WTC11 (cell line): Measurements from ENCODE around the gene LUM. TPM values are rescaled to one million over a fixed set of nuclear protein-coding genes. Genes with fewer than 3 reads are reported as not detected.

Source experiments
- ATAC-seq: fragments of 200-7000 bp; cut with Tn5 transposase; 2 replicates; pipeline ENCODE4 v1.10.0; 2021; ENCODE audit warnings: mild to moderate bottlenecking, moderate library complexity
- CTCF ChIA-PET: fragments of 300-600 bp; sonication (Branson Sonifier 250); formaldehyde crosslinking; loops from one replicate; lab custom pipeline; 2021; ENCODE audit warnings: antibody characterized with exemption; lab: Charles Lee
- POLR2A ChIA-PET: fragments of 350-600 bp; sonication (Branson Sonifier 250); formaldehyde crosslinking; loops from one replicate; lab custom pipeline; 2021; ENCODE audit warnings: antibody characterized with exemption; lab: Charles Lee
- DNase-seq: peaks from one replicate; pipeline ENCODE4 v3.0.0; 2021; ENCODE audit warnings: low spot score
- H3K27ac Mint-ChIP-seq: 2 replicates; pipeline ENCODE4 v1.8.0; 2021; ENCODE audit warnings: mixed read lengths
- H3K27me3 Mint-ChIP-seq: 2 replicates; pipeline ENCODE4 v1.8.0; 2021; ENCODE audit warnings: low read depth, mild to moderate bottlenecking, moderate library complexity, mixed read lengths
- H3K36me3 Mint-ChIP-seq: 2 replicates; pipeline ENCODE4 v1.8.0; 2021; ENCODE audit warnings: mixed read lengths
- H3K4me1 Mint-ChIP-seq: 2 replicates; pipeline ENCODE4 v1.8.0; 2022; ENCODE audit warnings: mixed read lengths
- H3K4me3 Mint-ChIP-seq: 2 replicates; pipeline ENCODE4 v1.8.0; 2021; ENCODE audit warnings: mild to moderate bottlenecking, moderate library complexity, mixed read lengths
- H3K9me3 Mint-ChIP-seq: 2 replicates; pipeline ENCODE4 v1.8.0; 2021; ENCODE audit warnings: mixed read lengths
- ATF6 ChIP-seq: sonication (generic); formaldehyde crosslinking; IDR thresholded peaks from 2 replicates; pipeline ENCODE4 v1.8.1; 2023; ENCODE audit warnings: mild to moderate bottlenecking, missing genetic modification reagents
- E2F5 ChIP-seq: sonication (generic); formaldehyde crosslinking; IDR thresholded peaks from 2 replicates; pipeline ENCODE4 v1.8.1; 2022; ENCODE audit warnings: mild to moderate bottlenecking, moderate library complexity, missing genetic modification reagents
- FOXK1 ChIP-seq: sonication (generic); formaldehyde crosslinking; IDR thresholded peaks from 2 replicates; pipeline ENCODE4 v1.8.0; 2022; ENCODE audit warnings: mild to moderate bottlenecking, moderate library complexity, missing genetic modification reagents
- GRHL2 ChIP-seq: fragments of 250-450 bp; sonication (Bioruptor Pico); IDR thresholded peaks from 2 replicates; pipeline ENCODE4 v1.8.0; 2022; ENCODE audit warnings: mild to moderate bottlenecking, moderate library complexity; ENCODE audit not compliant: insufficient replicate concordance, severe bottlenecking
- HMGA2 ChIP-seq: fragments of 250-450 bp; sonication (Bioruptor Pico); IDR thresholded peaks from 2 replicates; pipeline ENCODE4 v1.4.0; 2021; ENCODE audit warnings: mild to moderate bottlenecking, moderate library complexity
- IRF2 ChIP-seq: sonication (generic); formaldehyde crosslinking; IDR thresholded peaks from 2 replicates; pipeline ENCODE4 v1.8.0; 2022; ENCODE audit warnings: low read depth, missing genetic modification reagents, borderline replicate concordance
- MXD4 ChIP-seq: fragments of 250-450 bp; sonication (Bioruptor Pico); IDR thresholded peaks from 2 replicates; pipeline ENCODE4 v1.8.0; 2021; ENCODE audit warnings: mild to moderate bottlenecking, moderate library complexity, borderline replicate concordance
- MYBL2 ChIP-seq: sonication (generic); formaldehyde crosslinking; IDR thresholded peaks from 2 replicates; pipeline ENCODE4 v1.8.1; 2023; ENCODE audit warnings: mild to moderate bottlenecking, moderate library complexity, missing genetic modification reagents
- OVOL2 ChIP-seq: fragments of 250-450 bp; sonication (Bioruptor Pico); IDR thresholded peaks from 2 replicates; pipeline ENCODE4 v1.9.0; 2021; ENCODE audit warnings: mild to moderate bottlenecking, borderline replicate concordance
- RORB ChIP-seq: fragments of 250-450 bp; sonication (Bioruptor Pico); IDR thresholded peaks from 2 replicates; pipeline ENCODE4 v1.9.0; 2021; ENCODE audit warnings: mild to moderate bottlenecking
- TEAD1 ChIP-seq: sonication (generic); formaldehyde crosslinking; IDR thresholded peaks from 2 replicates; pipeline ENCODE4 v1.8.0; 2022; ENCODE audit warnings: mild to moderate bottlenecking, missing genetic modification reagents
- ZNF219 ChIP-seq: sonication (generic); formaldehyde crosslinking; IDR thresholded peaks from 2 replicates; pipeline ENCODE4 v1.8.0; 2023; ENCODE audit warnings: missing genetic modification reagents, mild to moderate bottlenecking, borderline replicate concordance
- ZNF263 ChIP-seq: sonication (generic); formaldehyde crosslinking; IDR thresholded peaks from 2 replicates; pipeline ENCODE4 v1.8.1; 2022; ENCODE audit warnings: low read depth, mild to moderate bottlenecking, moderate library complexity, missing genetic modification reagents
- ZNF416 ChIP-seq: fragments of 250-450 bp; sonication (Bioruptor Pico); IDR thresholded peaks from 2 replicates; pipeline ENCODE4 v1.9.0; 2021; ENCODE audit warnings: mild to moderate bottlenecking, inconsistent platforms
- ZNF671 ChIP-seq: fragments of 250-450 bp; sonication (Bioruptor Pico); IDR thresholded peaks from 2 replicates; pipeline ENCODE4 v1.8.0; 2021; ENCODE audit warnings: mild to moderate bottlenecking
- total RNA-seq: library from RNA; stranded (reverse); gene quantifications from 3 replicates; pipeline ENCODE4 v1.2.3, GENCODE V29; 2021
- TF ChIP-seq, protein P1 (sequence below): fragments of 250-450 bp; sonication (Bioruptor Pico); IDR thresholded peaks from 2 replicates; pipeline ENCODE4 v1.9.0; 2021; ENCODE audit warnings: mild to moderate bottlenecking
- TF ChIP-seq, protein P2 (sequence below): sonication (generic); formaldehyde crosslinking; IDR thresholded peaks from 2 replicates; pipeline ENCODE4 v1.8.1; 2022; ENCODE audit warnings: low read depth, missing genetic modification reagents, borderline replicate concordance
- TF ChIP-seq, protein P3 (sequence below): fragments of 250-450 bp; sonication (Bioruptor Pico); IDR thresholded peaks from 2 replicates; pipeline ENCODE4 v1.8.0; 2021; ENCODE audit warnings: mild to moderate bottlenecking
- TF ChIP-seq, protein P4 (sequence below): sonication (generic); formaldehyde crosslinking; IDR thresholded peaks from 2 replicates; pipeline ENCODE4 v1.8.1; 2023; ENCODE audit warnings: mild to moderate bottlenecking, missing genetic modification reagents, borderline replicate concordance
- TF ChIP-seq, protein P5 (sequence below): fragments of 200-600 bp; IDR thresholded peaks from 2 replicates; pipeline ENCODE4 v1.8.0; 2022; ENCODE audit warnings: antibody characterized with exemption

LUM gene
- total RNA-seq, 1 experiment from 2014 or later, result 0.28 TPM

DNA sequence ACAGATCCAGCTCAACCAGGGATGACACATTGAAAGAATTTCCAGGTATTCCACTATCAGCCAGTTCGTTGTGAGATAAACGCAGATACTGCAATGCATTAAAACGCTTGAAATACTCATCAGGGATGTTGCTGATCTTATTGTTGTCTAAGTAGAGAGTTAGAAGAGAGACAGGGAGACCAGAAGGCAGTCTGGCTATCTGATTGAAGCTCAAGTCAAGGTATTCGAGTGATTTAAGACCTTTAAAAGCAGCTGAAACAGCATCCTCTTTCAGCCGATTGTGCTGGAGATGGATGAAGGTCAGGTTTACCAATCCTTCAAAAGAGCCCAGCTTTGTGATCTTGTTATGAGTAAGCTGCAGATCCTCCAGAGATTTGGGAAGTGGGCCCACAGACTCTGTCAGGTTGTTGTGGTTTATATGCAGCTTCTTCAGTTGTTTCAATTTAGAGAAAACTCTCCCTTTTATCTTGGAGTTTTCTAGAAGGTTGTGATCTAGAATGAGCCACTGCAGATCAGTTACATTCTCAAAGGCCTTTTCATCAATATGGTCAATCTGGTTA lies 3.0 kb downstream of the LUM start (continued):
- TF ChIP-seq, protein P1, sequence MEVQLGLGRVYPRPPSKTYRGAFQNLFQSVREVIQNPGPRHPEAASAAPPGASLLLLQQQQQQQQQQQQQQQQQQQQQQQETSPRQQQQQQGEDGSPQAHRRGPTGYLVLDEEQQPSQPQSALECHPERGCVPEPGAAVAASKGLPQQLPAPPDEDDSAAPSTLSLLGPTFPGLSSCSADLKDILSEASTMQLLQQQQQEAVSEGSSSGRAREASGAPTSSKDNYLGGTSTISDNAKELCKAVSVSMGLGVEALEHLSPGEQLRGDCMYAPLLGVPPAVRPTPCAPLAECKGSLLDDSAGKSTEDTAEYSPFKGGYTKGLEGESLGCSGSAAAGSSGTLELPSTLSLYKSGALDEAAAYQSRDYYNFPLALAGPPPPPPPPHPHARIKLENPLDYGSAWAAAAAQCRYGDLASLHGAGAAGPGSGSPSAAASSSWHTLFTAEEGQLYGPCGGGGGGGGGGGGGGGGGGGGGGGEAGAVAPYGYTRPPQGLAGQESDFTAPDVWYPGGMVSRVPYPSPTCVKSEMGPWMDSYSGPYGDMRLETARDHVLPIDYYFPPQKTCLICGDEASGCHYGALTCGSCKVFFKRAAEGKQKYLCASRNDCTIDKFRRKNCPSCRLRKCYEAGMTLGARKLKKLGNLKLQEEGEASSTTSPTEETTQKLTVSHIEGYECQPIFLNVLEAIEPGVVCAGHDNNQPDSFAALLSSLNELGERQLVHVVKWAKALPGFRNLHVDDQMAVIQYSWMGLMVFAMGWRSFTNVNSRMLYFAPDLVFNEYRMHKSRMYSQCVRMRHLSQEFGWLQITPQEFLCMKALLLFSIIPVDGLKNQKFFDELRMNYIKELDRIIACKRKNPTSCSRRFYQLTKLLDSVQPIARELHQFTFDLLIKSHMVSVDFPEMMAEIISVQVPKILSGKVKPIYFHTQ (CRISPR knock-in tag), result no peak
- TF ChIP-seq IRF2 (no peak), ATF6 (no peak), E2F5 (no peak)

- Mint-ChIP-seq H3K27ac (no peak overlapping the region), H3K36me3 (no peaks in the 10 kb centered on the region), H3K27me3 (no peaks in the 10 kb centered on the region; the same call in 1 of the 2 replicates), H3K9me3 (no peaks in the 10 kb centered on the region), H3K4me1 (peaks cover 4% of the 10 kb centered on the region), H3K4me3 (no peak overlapping the region)
- no peak for TF ChIP-seq IRF2
- no peak for TF ChIP-seq OVOL2 (CRISPR knock-in tag)
- TF ChIP-seq, protein P2, sequence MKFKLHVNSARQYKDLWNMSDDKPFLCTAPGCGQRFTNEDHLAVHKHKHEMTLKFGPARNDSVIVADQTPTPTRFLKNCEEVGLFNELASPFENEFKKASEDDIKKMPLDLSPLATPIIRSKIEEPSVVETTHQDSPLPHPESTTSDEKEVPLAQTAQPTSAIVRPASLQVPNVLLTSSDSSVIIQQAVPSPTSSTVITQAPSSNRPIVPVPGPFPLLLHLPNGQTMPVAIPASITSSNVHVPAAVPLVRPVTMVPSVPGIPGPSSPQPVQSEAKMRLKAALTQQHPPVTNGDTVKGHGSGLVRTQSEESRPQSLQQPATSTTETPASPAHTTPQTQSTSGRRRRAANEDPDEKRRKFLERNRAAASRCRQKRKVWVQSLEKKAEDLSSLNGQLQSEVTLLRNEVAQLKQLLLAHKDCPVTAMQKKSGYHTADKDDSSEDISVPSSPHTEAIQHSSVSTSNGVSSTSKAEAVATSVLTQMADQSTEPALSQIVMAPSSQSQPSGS (CRISPR knock-in tag), result no peak
- TF ChIP-seq ZNF263 (CRISPR knock-in tag), result no peak
- no peak for TF ChIP-seq HMGA2 (CRISPR knock-in tag)
- no peak for TF ChIP-seq GRHL2 (CRISPR knock-in tag)
- TF ChIP-seq FOXK1 (CRISPR knock-in tag), result no peak
- TF ChIP-seq, protein P3, sequence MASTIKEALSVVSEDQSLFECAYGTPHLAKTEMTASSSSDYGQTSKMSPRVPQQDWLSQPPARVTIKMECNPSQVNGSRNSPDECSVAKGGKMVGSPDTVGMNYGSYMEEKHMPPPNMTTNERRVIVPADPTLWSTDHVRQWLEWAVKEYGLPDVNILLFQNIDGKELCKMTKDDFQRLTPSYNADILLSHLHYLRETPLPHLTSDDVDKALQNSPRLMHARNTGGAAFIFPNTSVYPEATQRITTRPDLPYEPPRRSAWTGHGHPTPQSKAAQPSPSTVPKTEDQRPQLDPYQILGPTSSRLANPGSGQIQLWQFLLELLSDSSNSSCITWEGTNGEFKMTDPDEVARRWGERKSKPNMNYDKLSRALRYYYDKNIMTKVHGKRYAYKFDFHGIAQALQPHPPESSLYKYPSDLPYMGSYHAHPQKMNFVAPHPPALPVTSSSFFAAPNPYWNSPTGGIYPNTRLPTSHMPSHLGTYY, result no peak
- no peak for TF ChIP-seq ZNF671
- DNase-seq (no peak), ATAC-seq (no peak)
- POLR2A ChIA-PET, result no interaction called here
- CTCF ChIA-PET, result no interaction called here
These were observed 5.0 kb downstream of the LUM start for GRCh38 chr12:91106283-91106682.

- ChIA-PET POLR2A (no interaction called here), CTCF (no interaction called here)
- DNase-seq (no peak), ATAC-seq (no peak)
- Mint-ChIP-seq H3K36me3 (no peaks in the 10 kb centered on the region), H3K27me3 (no peaks in the 10 kb centered on the region; the same call in 1 of the 2 replicates), H3K27ac (no peak overlapping the region), H3K4me3 (no peak overlapping the region), H3K4me1 (peaks cover 3% of the 10 kb centered on the region; the same call in 1 of the 2 replicates), H3K9me3 (no peaks in the 10 kb centered on the region)
- no peak for TF ChIP-seq ZNF416 (CRISPR knock-in tag)
- no peak for TF ChIP-seq MXD4 (CRISPR knock-in tag)
- TF ChIP-seq GRHL2 (CRISPR knock-in tag), result no peak
- TF ChIP-seq RORB (CRISPR knock-in tag), result no peak
- TF ChIP-seq ZNF219, result no peak
- no peak for TF ChIP-seq TEAD1 (CRISPR knock-in tag)
- TF ChIP-seq, protein P4, sequence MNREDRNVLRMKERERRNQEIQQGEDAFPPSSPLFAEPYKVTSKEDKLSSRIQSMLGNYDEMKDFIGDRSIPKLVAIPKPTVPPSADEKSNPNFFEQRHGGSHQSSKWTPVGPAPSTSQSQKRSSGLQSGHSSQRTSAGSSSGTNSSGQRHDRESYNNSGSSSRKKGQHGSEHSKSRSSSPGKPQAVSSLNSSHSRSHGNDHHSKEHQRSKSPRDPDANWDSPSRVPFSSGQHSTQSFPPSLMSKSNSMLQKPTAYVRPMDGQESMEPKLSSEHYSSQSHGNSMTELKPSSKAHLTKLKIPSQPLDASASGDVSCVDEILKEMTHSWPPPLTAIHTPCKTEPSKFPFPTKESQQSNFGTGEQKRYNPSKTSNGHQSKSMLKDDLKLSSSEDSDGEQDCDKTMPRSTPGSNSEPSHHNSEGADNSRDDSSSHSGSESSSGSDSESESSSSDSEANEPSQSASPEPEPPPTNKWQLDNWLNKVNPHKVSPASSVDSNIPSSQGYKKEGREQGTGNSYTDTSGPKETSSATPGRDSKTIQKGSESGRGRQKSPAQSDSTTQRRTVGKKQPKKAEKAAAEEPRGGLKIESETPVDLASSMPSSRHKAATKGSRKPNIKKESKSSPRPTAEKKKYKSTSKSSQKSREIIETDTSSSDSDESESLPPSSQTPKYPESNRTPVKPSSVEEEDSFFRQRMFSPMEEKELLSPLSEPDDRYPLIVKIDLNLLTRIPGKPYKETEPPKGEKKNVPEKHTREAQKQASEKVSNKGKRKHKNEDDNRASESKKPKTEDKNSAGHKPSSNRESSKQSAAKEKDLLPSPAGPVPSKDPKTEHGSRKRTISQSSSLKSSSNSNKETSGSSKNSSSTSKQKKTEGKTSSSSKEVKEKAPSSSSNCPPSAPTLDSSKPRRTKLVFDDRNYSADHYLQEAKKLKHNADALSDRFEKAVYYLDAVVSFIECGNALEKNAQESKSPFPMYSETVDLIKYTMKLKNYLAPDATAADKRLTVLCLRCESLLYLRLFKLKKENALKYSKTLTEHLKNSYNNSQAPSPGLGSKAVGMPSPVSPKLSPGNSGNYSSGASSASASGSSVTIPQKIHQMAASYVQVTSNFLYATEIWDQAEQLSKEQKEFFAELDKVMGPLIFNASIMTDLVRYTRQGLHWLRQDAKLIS (CRISPR knock-in tag), result no peak
- TF ChIP-seq, protein P5, sequence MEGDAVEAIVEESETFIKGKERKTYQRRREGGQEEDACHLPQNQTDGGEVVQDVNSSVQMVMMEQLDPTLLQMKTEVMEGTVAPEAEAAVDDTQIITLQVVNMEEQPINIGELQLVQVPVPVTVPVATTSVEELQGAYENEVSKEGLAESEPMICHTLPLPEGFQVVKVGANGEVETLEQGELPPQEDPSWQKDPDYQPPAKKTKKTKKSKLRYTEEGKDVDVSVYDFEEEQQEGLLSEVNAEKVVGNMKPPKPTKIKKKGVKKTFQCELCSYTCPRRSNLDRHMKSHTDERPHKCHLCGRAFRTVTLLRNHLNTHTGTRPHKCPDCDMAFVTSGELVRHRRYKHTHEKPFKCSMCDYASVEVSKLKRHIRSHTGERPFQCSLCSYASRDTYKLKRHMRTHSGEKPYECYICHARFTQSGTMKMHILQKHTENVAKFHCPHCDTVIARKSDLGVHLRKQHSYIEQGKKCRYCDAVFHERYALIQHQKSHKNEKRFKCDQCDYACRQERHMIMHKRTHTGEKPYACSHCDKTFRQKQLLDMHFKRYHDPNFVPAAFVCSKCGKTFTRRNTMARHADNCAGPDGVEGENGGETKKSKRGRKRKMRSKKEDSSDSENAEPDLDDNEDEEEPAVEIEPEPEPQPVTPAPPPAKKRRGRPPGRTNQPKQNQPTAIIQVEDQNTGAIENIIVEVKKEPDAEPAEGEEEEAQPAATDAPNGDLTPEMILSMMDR, result no peak
- no peak for TF ChIP-seq MYBL2 (CRISPR knock-in tag)
These were observed 5.5 kb downstream of the LUM start for GRCh38 chr12:91105807-91106206.
